ENCODE results near the gene RNF14. TPM values are rescaled to one million over a fixed set of nuclear protein-coding genes. Genes with fewer than 3 reads are reported as not detected.
A peak's percentile ranks its signal among the peaks of the same experiment; 100 is the strongest.

The RNF14 gene
- total RNA-seq, 5 donors from 2014 or later (not counting 1 experiment from before 2014, with no cell fraction given), result 16.4 to 35.8 (median 28.2) TPM

DNA sequence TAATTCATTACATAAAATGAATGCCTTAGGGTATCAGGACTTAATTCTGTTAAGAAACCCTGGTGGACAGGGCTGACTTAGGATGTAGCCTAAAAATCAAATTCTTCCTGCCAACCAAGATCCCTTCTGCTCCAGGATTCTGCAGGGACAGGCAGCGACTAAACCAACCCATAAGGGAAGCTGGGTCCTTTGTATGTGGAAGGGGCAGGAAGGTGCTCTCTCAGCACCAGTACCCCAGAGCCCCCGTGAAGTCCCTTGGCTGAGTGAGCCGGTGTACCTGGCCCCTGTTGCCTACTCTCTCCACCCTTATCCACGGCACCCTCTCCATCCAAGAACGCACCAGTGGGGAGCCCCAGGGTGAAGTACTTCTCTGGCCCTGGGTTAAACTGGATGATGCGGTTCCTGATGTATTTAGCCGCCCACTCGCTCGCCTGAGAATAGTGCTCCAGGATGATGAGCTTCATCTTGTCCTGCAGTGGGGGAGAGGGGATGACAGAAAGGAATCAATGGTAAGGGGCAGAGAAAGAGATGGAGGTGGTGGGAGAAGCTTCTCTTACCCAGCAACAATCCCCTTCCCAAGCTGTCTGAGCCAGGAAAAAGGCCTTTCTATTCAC is 42.8 kb downstream of the RNF14 start:
- DNase-seq (no peak), ATAC-seq (replicated peaks in 1 of 4) (no peak)
- ChIA-PET CTCF (interaction anchor here (0.5 to 5.7 kb wide), 31 partner anchors 9 to 430 kb away, joined by 3 to 48 read pairs (median 4); partner anchors contain the start of genes NDFIP1 (in 1 of the 2), RELL2 (in 1 of the 2) and RNF14 (in 1 of the 2)), POLR2A (interaction anchor here (0.6 to 1.0 kb wide), 4 partner anchors 9 to 99 kb away, joined by 3 to 7 read pairs (median 5); no protein-coding TSS in a partner anchor)
- Histone ChIP-seq H3K27me3 (replicated peaks in 1 of 2; ENCODE audit: control insufficient read depth in 2 of 2, extremely low read depth in 1 of 2, insufficient read depth in 2 of 2, low read length in 1 of 2) (no peaks in the 10 kb centered on the region), H3K27ac (ENCODE audit: low read length) (no peak overlapping the region), H3K4me1 (ENCODE audit: control insufficient read depth in 1 of 2, extremely low read depth in 1 of 2, insufficient read depth in 2 of 2, low read length in 2 of 2) (peaks cover 30 to 60% of the 10 kb centered on the region in 2 experiments), H3K9me3 (no peaks in the 10 kb centered on the region), H3K4me3 (ENCODE audit: control insufficient read depth in 1 of 2, extremely low read depth in 1 of 2, low read length in 1 of 2) (peak overlapping the region; percentile 69 to 78), H3K36me3 (ENCODE audit: control insufficient read depth in 2 of 2, extremely low read depth in 1 of 2, insufficient read depth in 1 of 2, low read length in 1 of 2) (no peaks in the 10 kb centered on the region)
- H3K9me3 Mint-ChIP-seq, result no peaks in the 10 kb centered on the region
- no peaks in the 10 kb centered on the region for H3K27me3 Mint-ChIP-seq
- H3K4me1 Mint-ChIP-seq, result peaks cover 63 to 79% (median 64%) of the 10 kb centered on the region in 3 donors
- WGBS (ENCODE audit: insufficient coverage), result 97% methylated on average over 6 of the region's 9 CpGs
- H3K36me3 Mint-ChIP-seq, result peaks cover 11% of the 10 kb centered on the region
- peak overlapping the region; percentile 78 to 84 (median 79) for H3K4me3 Mint-ChIP-seq
- peak overlapping the region; percentile 78 to 86 for H3K27ac Mint-ChIP-seq

DNA sequence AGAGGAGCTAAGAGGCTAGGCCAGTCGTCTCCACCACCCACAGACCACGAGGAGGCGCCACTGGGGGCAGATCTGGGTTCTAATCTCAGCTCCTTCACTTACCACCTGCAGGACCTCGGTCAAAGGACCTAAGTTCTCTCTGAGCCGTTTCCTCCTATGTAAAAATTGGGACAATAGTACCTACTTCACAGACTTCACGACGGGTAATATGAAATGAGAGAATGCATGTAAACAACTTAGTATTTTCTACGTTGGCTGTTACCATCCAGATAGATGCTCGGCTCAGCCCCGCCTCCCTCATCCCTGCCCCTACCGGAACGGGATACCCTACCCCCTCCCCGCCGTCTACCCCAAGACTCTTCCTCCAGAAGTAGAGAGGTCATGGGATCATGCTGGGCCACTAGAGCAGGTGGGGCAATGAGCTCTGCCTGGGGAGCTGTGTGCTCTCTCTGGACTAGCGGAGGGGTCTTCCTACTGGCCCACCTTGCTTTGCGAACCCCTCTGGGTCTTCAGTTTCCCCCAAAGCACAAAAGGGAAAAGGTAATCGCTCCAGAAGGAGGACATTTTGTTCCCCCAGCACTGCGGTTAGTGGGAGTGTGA is 43.4 kb downstream of the RNF14 start:
- 16% methylated on average over 4 of the region's 18 CpGs for WGBS (ENCODE audit: insufficient coverage)
- Mint-ChIP-seq H3K9me3 (no peaks in the 10 kb centered on the region), H3K4me3 (peak overlapping the region; percentile 78 to 84 (median 79)), H3K4me1 (peaks cover 60 to 78% (median 63%) of the 10 kb centered on the region in 3 donors), H3K27ac (peak overlapping the region; percentile 78 to 86), H3K27me3 (no peaks in the 10 kb centered on the region), H3K36me3 (peaks cover 11% of the 10 kb centered on the region)
- ChIA-PET CTCF (interaction anchor here (0.6 to 5.7 kb wide), 30 partner anchors 8 to 430 kb away, joined by 3 to 48 read pairs (median 4); partner anchors contain the start of genes RNF14 (in 2 of the 2), NDFIP1 (in 1 of the 2) and RELL2 (in 1 of the 2)), POLR2A (interaction anchor here in 1 of 2 donors (0.7 to 1.0 kb wide), 3 partner anchors 97 to 98 kb away, joined by 3 read pairs; no protein-coding TSS in a partner anchor)
- Histone ChIP-seq H3K4me1 (ENCODE audit: control insufficient read depth in 1 of 2, extremely low read depth in 1 of 2, insufficient read depth in 2 of 2, low read length in 2 of 2) (peaks cover 29 to 64% of the 10 kb centered on the region in 2 experiments), H3K27me3 (replicated peaks in 1 of 2; ENCODE audit: control insufficient read depth in 2 of 2, extremely low read depth in 1 of 2, insufficient read depth in 2 of 2, low read length in 1 of 2) (no peaks in the 10 kb centered on the region), H3K36me3 (ENCODE audit: control insufficient read depth in 2 of 2, extremely low read depth in 1 of 2, insufficient read depth in 1 of 2, low read length in 1 of 2) (no peaks in the 10 kb centered on the region), H3K9me3 (no peaks in the 10 kb centered on the region), H3K27ac (ENCODE audit: low read length) (peak overlapping the region; percentile 57), H3K4me3 (ENCODE audit: control insufficient read depth in 1 of 2, extremely low read depth in 1 of 2, low read length in 1 of 2) (peak overlapping the region; percentile 69 to 78)
- DNase-seq (peak in 25 of 35 experiments; percentile 11 to 62 (median 37)), ATAC-seq (replicated peaks in 1 of 4) (peak; percentile 4 to 25 (median 14))

DNA sequence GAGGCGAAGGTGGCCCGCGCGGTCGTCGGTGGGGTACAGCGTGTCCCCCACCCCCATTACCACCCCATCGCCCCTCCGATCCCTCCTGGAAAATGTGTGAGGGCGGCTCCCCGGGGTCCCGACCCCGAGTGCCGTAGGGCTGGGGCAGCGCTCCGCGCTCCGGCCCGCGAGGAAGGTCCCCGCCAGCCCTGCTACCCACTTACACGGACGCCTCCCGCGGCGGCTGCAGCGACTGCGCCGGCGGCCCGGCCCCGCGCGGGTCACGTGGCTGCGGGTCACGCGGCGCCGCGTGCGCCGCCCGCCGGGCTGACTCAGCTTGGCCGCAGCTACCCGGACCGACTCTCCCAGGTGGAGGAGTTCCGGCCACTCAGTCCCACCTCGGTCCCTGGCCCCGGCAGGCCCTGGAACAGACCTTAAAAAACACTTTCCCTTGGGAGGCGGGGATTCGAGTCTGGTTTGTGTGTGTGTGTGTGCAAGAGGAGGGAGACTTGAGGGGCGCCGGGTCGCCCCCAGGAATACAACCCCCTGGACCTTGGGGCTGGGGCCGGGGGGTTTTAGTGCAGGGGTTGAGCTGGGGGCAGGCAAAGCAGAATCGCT is 44.0 kb downstream of the RNF14 start, which contains the start of gene GNPDA1:
TSS of gene GNPDA1 (minus strand) at position 236 of the 597 bp plus-strand sequence. CDS start 992 bp downstream, outside the sequence.
- H3K4me1 ChIP-seq (ENCODE audit: control insufficient read depth in 1 of 2, extremely low read depth in 1 of 2, insufficient read depth in 2 of 2, low read length in 2 of 2), result peaks cover 23 to 63% of the 10 kb centered on the region in 2 experiments

DNA sequence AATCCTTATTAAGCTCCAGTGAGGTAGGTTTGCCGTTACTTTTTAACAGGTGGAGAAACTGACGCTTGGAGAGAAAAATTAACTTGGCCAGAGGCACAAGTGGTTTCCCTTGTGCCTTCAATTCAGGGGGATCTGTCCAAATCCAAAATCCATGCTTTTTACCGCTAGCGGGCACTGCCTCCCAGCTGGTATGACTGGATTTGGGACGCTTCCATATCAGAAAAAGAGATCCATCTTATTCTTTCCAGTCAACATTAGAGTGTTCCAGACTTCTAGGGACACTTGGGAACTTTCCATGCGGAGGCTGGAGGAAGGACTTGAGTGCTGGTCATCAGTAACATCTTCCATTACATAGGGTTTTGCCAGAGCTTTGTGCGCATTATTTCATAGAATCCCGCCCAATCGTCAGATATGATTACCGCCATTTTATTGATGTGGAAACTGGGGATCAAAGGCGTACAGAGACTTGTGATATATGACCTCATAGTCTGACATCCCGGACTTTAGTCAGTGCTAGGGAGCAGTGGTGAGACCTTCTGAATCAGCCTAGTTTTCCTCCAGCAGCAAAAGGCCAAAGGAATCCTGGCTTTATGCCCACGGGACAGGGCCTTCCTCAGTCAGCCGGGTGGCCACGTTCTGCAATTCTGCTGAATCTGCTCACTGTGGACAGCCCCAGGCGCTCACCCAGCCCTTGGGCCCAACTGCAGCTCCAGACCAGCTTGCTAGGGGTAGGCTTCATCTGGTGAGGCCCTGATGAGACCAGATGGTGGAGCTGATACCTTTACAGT is 45.0 kb downstream of the RNF14 start:
- peaks cover 52 to 81% (median 69%) of the 10 kb centered on the region in 3 donors for H3K4me1 Mint-ChIP-seq
- Histone ChIP-seq H3K4me1 (ENCODE audit: control insufficient read depth in 1 of 2, extremely low read depth in 1 of 2, insufficient read depth in 2 of 2, low read length in 2 of 2) (peaks cover 21 to 69% of the 10 kb centered on the region in 2 experiments), H3K4me3 (ENCODE audit: control insufficient read depth in 1 of 2, extremely low read depth in 1 of 2, low read length in 1 of 2) (no peak overlapping the region), H3K27ac (ENCODE audit: low read length) (no peak overlapping the region), H3K9me3 (no peaks in the 10 kb centered on the region), H3K27me3 (replicated peaks in 1 of 2; ENCODE audit: control insufficient read depth in 2 of 2, extremely low read depth in 1 of 2, insufficient read depth in 2 of 2, low read length in 1 of 2) (no peaks in the 10 kb centered on the region), H3K36me3 (ENCODE audit: control insufficient read depth in 2 of 2, extremely low read depth in 1 of 2, insufficient read depth in 1 of 2, low read length in 1 of 2) (no peaks in the 10 kb centered on the region)
- H3K27me3 Mint-ChIP-seq, result no peaks in the 10 kb centered on the region
- no peaks in the 10 kb centered on the region for H3K9me3 Mint-ChIP-seq
- WGBS (ENCODE audit: insufficient coverage), result 94% methylated on average over 11 of the region's 16 CpGs
- peak overlapping the region; percentile 93 to 95 for H3K27ac Mint-ChIP-seq
- POLR2A ChIA-PET, result interaction anchor here (0.5 to 0.9 kb wide), 3 partner anchors 11 to 109 kb away, joined by 3 to 8 read pairs (median 5); no protein-coding TSS in a partner anchor
- CTCF ChIA-PET, result interaction anchor here (0.5 to 5.7 kb wide), 12 partner anchors 11 to 129 kb away, joined by 3 to 48 read pairs (median 3); partner anchors contain the start of genes NDFIP1 (in 1 of the 2) and RNF14 (in 1 of the 2)
- no peak for DNase-seq
- H3K36me3 Mint-ChIP-seq, result peaks cover 5% of the 10 kb centered on the region
- no peak for ATAC-seq (replicated peaks in 1 of 4)
- H3K4me3 Mint-ChIP-seq, result peak overlapping the region; percentile 78 to 87 (median 85)

More for the DNA sequence above, 44.0 kb downstream of the RNF14 start, which contains the start of gene GNPDA1:
- ATAC-seq (replicated peaks in 1 of 4) (peak; percentile 71 to 79 (median 76)), DNase-seq (peak in 34 of 35 experiments; percentile 20 to 82 (median 47))
- Mint-ChIP-seq H3K36me3 (peaks cover 10% of the 10 kb centered on the region), H3K4me3 (peak within 1 kb of the TSS; percentile 78 to 87 (median 85)), H3K9me3 (no peaks in the 10 kb centered on the region), H3K27ac (peak within 1 kb of the TSS; percentile 93 to 95), H3K27me3 (no peaks in the 10 kb centered on the region), H3K4me1 (peaks cover 53 to 78% (median 63%) of the 10 kb centered on the region in 3 donors)
- peak within 1 kb of the TSS; percentile 69 to 78 for H3K4me3 ChIP-seq (ENCODE audit: control insufficient read depth in 1 of 2, extremely low read depth in 1 of 2, low read length in 1 of 2)
- no peaks in the 10 kb centered on the region for H3K36me3 ChIP-seq (ENCODE audit: control insufficient read depth in 2 of 2, extremely low read depth in 1 of 2, insufficient read depth in 1 of 2, low read length in 1 of 2)
- H3K27ac ChIP-seq (ENCODE audit: low read length), result peak within 1 kb of the TSS; percentile 81
- no peaks in the 10 kb centered on the region for H3K9me3 ChIP-seq
- ChIA-PET CTCF (interaction anchor here (0.7 to 5.7 kb wide), 15 partner anchors 8 to 137 kb away, joined by 3 to 48 read pairs (median 5); partner anchors contain the start of genes NDFIP1 (in 1 of the 2) and RNF14 (in 1 of the 2)), POLR2A (interaction anchor here (0.7 to 1.0 kb wide), 3 partner anchors 12 to 98 kb away, joined by 3 to 5 read pairs (median 3); no protein-coding TSS in a partner anchor)
- WGBS (ENCODE audit: insufficient coverage), result 2% methylated on average over 43 of the region's 58 CpGs
- H3K27me3 ChIP-seq (replicated peaks in 1 of 2; ENCODE audit: control insufficient read depth in 2 of 2, extremely low read depth in 1 of 2, insufficient read depth in 2 of 2, low read length in 1 of 2), result no peaks in the 10 kb centered on the region

DNA sequence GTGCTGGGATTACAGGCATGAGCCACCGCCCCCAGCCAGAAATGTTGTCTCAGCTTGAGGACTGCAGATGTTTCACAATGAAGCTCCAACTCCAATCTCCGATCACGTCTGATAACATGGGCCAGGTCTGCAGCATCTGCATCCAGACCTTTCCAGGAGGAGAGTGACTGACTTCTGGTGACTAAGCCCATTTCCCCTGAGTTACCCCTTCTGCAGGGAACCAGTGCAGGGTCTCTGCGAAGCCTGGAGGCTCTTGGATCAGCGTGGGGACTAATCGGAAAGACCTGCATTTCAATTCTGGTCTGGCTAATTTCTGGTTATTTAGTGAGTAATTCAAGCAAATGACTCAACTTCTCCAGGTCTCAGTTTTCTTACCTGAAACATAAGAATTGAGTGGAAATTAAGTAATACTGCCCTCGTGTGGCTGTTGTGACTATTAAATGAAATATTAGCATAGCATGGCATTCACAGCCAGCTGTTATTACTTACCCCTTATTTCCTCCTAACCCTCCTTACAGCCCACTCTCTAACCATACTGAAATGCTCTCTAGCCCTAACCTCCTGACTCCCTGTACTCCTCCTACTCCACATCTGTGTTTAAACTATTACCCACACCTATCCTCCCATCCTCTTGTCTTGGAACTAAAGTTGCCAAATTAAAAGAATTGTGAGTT is 46.1 kb downstream of the RNF14 start:
- WGBS (ENCODE audit: insufficient coverage), result 22% methylated on average over 5 of the region's 7 CpGs
- Mint-ChIP-seq H3K27me3 (no peaks in the 10 kb centered on the region), H3K4me1 (peaks cover 43 to 76% (median 64%) of the 10 kb centered on the region in 3 donors), H3K27ac (peak overlapping the region; percentile 93), H3K9me3 (no peaks in the 10 kb centered on the region), H3K36me3 (no peaks in the 10 kb centered on the region), H3K4me3 (peak overlapping the region; percentile 28 to 78 (median 54))
- Histone ChIP-seq H3K4me3 (ENCODE audit: control insufficient read depth in 1 of 2, extremely low read depth in 1 of 2, low read length in 1 of 2) (no peak overlapping the region), H3K36me3 (ENCODE audit: control insufficient read depth in 2 of 2, extremely low read depth in 1 of 2, insufficient read depth in 1 of 2, low read length in 1 of 2) (no peaks in the 10 kb centered on the region), H3K27me3 (replicated peaks in 1 of 2; ENCODE audit: control insufficient read depth in 2 of 2, extremely low read depth in 1 of 2, insufficient read depth in 2 of 2, low read length in 1 of 2) (no peaks in the 10 kb centered on the region), H3K27ac (ENCODE audit: low read length) (peak overlapping the region; percentile 77), H3K4me1 (ENCODE audit: control insufficient read depth in 1 of 2, extremely low read depth in 1 of 2, insufficient read depth in 2 of 2, low read length in 2 of 2) (peaks cover 21 to 69% of the 10 kb centered on the region in 2 experiments), H3K9me3 (no peaks in the 10 kb centered on the region)
- POLR2A ChIA-PET, result interaction anchor here (0.5 to 0.8 kb wide), 4 partner anchors 8 to 1907 kb away, joined by 3 to 8 read pairs (median 3); no protein-coding TSS in a partner anchor
- ATAC-seq (replicated peaks in 1 of 4), result peak; percentile 17 to 50 (median 20)
- peak in 18 of 35 experiments; percentile 9 to 81 (median 35) for DNase-seq
- CTCF ChIA-PET, result interaction anchor here (0.6 to 5.7 kb wide), 17 partner anchors 8 to 323 kb away, joined by 3 to 48 read pairs (median 3); partner anchors contain the start of genes NDFIP1 (in 1 of the 2) and RNF14 (in 1 of the 2)
